ENCODE data around the gene HPS3. TPM values are rescaled to one million over a fixed set of nuclear protein-coding genes. Genes with fewer than 3 reads are reported as not detected.
A peak's percentile ranks its signal among the peaks of the same experiment; 100 is the strongest.

Gene HPS3
- total RNA-seq, 2 experiments from 2014 or later, result 26.2 to 38.8 TPM

DNA sequence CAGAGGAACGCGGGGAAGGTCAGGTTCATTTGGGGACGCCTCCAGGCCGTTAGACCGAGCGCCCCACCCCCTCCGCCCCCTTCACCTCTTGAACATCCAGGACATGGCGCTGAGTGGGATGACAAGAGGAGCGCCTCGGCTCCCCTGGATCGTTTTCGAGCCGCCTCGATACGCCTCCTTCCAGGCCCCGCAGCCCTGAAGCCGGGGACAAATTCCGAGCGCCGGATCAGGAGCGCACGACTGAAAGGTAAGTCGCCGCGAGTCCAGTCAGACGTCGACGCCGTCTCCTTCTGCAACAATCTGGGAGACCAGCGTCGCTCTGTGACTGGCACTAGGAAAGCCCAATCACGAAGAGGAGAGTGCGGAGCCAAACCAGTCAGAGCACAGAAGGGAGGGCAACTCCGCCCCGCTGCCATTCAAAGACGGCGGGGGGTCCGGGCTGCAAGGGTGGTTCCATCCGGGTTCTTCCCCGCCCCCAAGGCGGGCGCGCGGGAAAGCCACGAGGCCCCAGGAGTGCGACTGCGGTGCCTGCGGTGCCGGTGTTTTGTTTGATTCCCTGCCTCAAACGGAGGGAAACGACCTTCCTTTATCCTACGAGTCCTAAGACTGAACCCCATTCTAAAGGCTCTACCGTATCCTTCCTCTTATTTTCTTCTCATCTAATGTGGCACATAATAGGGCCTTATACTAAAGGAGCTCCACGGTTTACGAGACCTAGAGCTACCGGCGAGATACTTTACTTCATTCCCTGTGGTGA, 43.0 kb upstream of the HPS3 start, which contains the start of gene HLTF:
Gene HLTF, minus strand, starts transcription at position 302 of the 757 bp plus-strand sequence. Its CDS starts 197 bp downstream, at position 105.
- H3K4me2 ChIP-seq (ENCODE audit: low read length), result peak within 1 kb of the TSS; percentile 87
- ChIA-PET POLR2A (interaction anchor here (0.7 to 1.7 kb wide), 12 partner anchors 9 to 191 kb away, joined by 3 to 8 read pairs (median 4); no protein-coding TSS in a partner anchor), CTCF (ENCODE audit: unreplicated experiment) (no interaction called here)
- peak within 1 kb of the TSS; percentile 53; the same call in 1 of the 2 replicates for H2AFZ ChIP-seq (ENCODE audit: low read length)
- DNase-seq (ENCODE audit: low spot score), result peak; percentile 98
- intact Hi-C loops (cut with micrococcal nuclease; ENCODE audit: unreplicated experiment), result loop anchor here (2.0 to 5.0 kb wide), 2 partner anchors 96 to 1321 kb away; partner anchors contain the start of genes GYG1 and TSC22D2
- peaks cover 22% of the 10 kb centered on the region; the same call in 1 of the 2 replicates for H4K20me1 ChIP-seq (ENCODE audit: insufficient read depth, low read length)
- no TSS peak for BruUV-seq (replicated peaks)
- H3K4me3 ChIP-seq (ENCODE audit: low read depth, low read length, poor library complexity, severe bottlenecking), result peak within 1 kb of the TSS; percentile 95
- TF ChIP-seq, protein P1, sequence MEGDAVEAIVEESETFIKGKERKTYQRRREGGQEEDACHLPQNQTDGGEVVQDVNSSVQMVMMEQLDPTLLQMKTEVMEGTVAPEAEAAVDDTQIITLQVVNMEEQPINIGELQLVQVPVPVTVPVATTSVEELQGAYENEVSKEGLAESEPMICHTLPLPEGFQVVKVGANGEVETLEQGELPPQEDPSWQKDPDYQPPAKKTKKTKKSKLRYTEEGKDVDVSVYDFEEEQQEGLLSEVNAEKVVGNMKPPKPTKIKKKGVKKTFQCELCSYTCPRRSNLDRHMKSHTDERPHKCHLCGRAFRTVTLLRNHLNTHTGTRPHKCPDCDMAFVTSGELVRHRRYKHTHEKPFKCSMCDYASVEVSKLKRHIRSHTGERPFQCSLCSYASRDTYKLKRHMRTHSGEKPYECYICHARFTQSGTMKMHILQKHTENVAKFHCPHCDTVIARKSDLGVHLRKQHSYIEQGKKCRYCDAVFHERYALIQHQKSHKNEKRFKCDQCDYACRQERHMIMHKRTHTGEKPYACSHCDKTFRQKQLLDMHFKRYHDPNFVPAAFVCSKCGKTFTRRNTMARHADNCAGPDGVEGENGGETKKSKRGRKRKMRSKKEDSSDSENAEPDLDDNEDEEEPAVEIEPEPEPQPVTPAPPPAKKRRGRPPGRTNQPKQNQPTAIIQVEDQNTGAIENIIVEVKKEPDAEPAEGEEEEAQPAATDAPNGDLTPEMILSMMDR (conservative IDR thresholded peaks at IDR 0.05; ENCODE audit: low read length), result no peak
- no peak for TF ChIP-seq EZH2phosphoT487 (IDR thresholded peaks at IDR 0.05; ENCODE audit: borderline replicate concordance, low read depth, low read length)
- peaks cover 71% of the 10 kb centered on the region for H3K4me1 ChIP-seq (ENCODE audit: insufficient read depth, low read length, poor library complexity, severe bottlenecking)
- peaks cover 50% of the 10 kb centered on the region for H3K79me2 ChIP-seq (ENCODE audit: insufficient read depth, low read depth, low read length)
- no peaks in the 10 kb centered on the region; the same call in 1 of the 2 replicates for H3K9me3 ChIP-seq (ENCODE audit: low read length)
- H3K9me2 ChIP-seq (ENCODE audit: insufficient read depth, low read length), result no peaks in the 10 kb centered on the region
- H3K27ac ChIP-seq (ENCODE audit: low read depth, low read length, poor library complexity, severe bottlenecking), result peak within 1 kb of the TSS; percentile 72
- peaks cover 37% of the 10 kb centered on the region for H3K36me3 ChIP-seq (ENCODE audit: insufficient read depth, low read length)

DNA sequence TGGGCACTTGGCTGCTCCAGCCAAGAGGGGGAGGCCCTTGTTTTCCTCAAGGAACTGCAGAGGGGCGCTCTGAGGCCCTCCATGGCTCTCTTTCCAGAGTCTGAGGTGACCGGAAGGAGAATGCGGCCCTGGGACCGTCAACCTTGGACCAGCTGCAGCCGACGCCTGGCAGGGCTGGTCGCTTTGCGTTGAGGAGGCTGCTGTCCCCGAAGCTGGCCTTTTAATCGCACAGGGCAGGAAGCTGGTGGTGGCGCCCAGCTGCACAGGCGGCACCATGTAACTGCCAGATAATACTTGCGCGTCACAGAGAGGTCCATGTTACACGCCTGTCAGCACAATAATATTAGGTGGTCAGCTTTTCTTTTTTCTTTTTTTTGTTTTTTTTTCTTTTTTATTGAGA, 42.2 kb upstream of the HPS3 start:
- Histone ChIP-seq H3K36me3 (ENCODE audit: insufficient read depth, low read length) (peaks cover 29% of the 10 kb centered on the region), H2AFZ (ENCODE audit: low read length) (peak overlapping the region; percentile 53; the same call in 1 of the 2 replicates), H3K4me1 (ENCODE audit: insufficient read depth, low read length, poor library complexity, severe bottlenecking) (peaks cover 73% of the 10 kb centered on the region), H3K9me3 (ENCODE audit: low read length) (no peaks in the 10 kb centered on the region; the same call in 1 of the 2 replicates), H3K9me2 (ENCODE audit: insufficient read depth, low read length) (no peaks in the 10 kb centered on the region), H3K79me2 (ENCODE audit: insufficient read depth, low read depth, low read length) (peaks cover 46% of the 10 kb centered on the region), H3K4me2 (ENCODE audit: low read length) (0 out of 2 replicates have a peak overlapping the region, but pooled peaks have one; percentile 34), H3K27ac (ENCODE audit: low read depth, low read length, poor library complexity, severe bottlenecking) (peak overlapping the region; percentile 72), H3K4me3 (ENCODE audit: low read depth, low read length, poor library complexity, severe bottlenecking) (no peak overlapping the region), H4K20me1 (ENCODE audit: insufficient read depth, low read length) (peaks cover 22% of the 10 kb centered on the region; the same call in 1 of the 2 replicates)
- CTCF ChIA-PET (ENCODE audit: unreplicated experiment), result no interaction called here
- no TSS peak for BruUV-seq (replicated peaks)
- POLR2A ChIA-PET, result interaction anchor here (0.7 to 1.5 kb wide), 10 partner anchors 8 to 190 kb away, joined by 3 to 8 read pairs (median 4); no protein-coding TSS in a partner anchor
- DNase-seq (ENCODE audit: low spot score), result peak; percentile 24
- intact Hi-C loops (cut with micrococcal nuclease; ENCODE audit: unreplicated experiment), result loop anchor here (2.0 to 5.0 kb wide), 2 partner anchors 96 to 1320 kb away; partner anchors contain the start of genes GYG1 and TSC22D2
- TF ChIP-seq, protein P1 (conservative IDR thresholded peaks at IDR 0.05; ENCODE audit: low read length), result no peak
- TF ChIP-seq EZH2phosphoT487 (IDR thresholded peaks at IDR 0.05; ENCODE audit: borderline replicate concordance, low read depth, low read length), result no peak

Measured in OCI-LY7 (cell line).